Measurements from ENCODE around the gene DNAJC16.
"Not testable (repeated sequence)": the region's sequence is repeated elsewhere in the genome, so short reads cannot be mapped to it uniquely, and the experiment has no call there.

DNA sequence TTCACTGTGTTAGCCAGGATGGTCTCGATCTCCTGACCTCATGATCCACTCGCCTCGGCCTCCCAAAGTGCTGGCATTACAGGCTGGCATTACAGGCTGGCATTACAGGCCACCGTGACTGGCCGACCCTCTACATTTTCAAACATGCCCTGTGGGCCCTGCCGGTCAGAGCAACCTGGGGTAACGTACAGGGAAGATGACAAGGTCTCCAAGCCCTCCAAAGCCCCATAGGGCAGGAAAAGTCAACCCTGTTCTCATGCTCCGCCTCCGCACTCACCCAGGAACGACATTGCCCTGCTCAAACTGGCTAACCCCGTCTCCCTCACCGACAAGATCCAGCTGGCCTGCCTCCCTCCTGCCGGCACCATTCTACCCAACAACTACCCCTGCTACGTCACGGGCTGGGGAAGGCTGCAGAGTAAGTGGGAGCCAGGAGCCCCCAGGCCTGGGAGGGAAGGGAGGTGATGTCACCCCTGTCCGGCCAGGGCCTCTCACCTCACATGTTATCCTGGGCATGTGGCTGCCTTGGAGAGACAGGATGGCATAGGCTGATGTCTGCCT lies 43.6 kb upstream of the DNAJC16 start:
- not testable (repeated sequence) for TF ChIP-seq POLR2A (IDR thresholded peaks at IDR 0.05)
- TF ChIP-seq, protein P1, sequence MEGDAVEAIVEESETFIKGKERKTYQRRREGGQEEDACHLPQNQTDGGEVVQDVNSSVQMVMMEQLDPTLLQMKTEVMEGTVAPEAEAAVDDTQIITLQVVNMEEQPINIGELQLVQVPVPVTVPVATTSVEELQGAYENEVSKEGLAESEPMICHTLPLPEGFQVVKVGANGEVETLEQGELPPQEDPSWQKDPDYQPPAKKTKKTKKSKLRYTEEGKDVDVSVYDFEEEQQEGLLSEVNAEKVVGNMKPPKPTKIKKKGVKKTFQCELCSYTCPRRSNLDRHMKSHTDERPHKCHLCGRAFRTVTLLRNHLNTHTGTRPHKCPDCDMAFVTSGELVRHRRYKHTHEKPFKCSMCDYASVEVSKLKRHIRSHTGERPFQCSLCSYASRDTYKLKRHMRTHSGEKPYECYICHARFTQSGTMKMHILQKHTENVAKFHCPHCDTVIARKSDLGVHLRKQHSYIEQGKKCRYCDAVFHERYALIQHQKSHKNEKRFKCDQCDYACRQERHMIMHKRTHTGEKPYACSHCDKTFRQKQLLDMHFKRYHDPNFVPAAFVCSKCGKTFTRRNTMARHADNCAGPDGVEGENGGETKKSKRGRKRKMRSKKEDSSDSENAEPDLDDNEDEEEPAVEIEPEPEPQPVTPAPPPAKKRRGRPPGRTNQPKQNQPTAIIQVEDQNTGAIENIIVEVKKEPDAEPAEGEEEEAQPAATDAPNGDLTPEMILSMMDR (IDR thresholded peaks at IDR 0.05), result not testable (repeated sequence)

Data from sigmoid colon (tissue), 3 donors.